Transverse colon (tissue), 4 donors: ENCODE data around the gene NR5A2. TPM values are rescaled to one million over a fixed set of nuclear protein-coding genes. Genes with fewer than 3 reads are reported as not detected.

Experiments
- DNase-seq: peaks from one replicate; pipeline ENCODE4 v3.0.0-alpha.2; 2019
- H3K27ac ChIP-seq, 4 donors: fragments of 200-600 bp; sonication (generic); 2 replicates each; pipeline ENCODE4 v1.5.1; 2016 to 2018; ENCODE audit warnings: inconsistent platforms in 4 of 4
- H3K27me3 ChIP-seq: fragments of 200-600 bp; sonication (generic); 2 replicates; pipeline ENCODE4 v1.5.1; 2017; ENCODE audit warnings: inconsistent platforms
- H3K36me3 ChIP-seq, 4 donors: fragments of 200-600 bp; sonication (generic); 2 replicates each; pipeline ENCODE4 v1.5.1; 2017 to 2019; ENCODE audit warnings: inconsistent platforms in 4 of 4
- H3K4me1 ChIP-seq, 4 donors: fragments of 200-600 bp; sonication (generic); 2 replicates each; pipeline ENCODE4 v1.5.1; 2017 to 2020; ENCODE audit warnings: inconsistent platforms in 4 of 4
- H3K4me3 ChIP-seq, 4 donors: fragments of 200-600 bp; sonication (generic); 1 replicate in 1 of 4; 2 replicates in 3 of 4; pipeline versions ENCODE4 v1.5.1 to v1.6.1; 2017 to 2019; ENCODE audit warnings: inconsistent platforms in 4 of 4
- H3K9me3 ChIP-seq, 2 donors: fragments of 200-600 bp; sonication (generic); 2 replicates each; pipeline ENCODE4 v1.5.1; 2017 to 2019; ENCODE audit warnings: inconsistent platforms in 2 of 2
- CTCF ChIP-seq, 5 experiments: fragments of 200-600 bp in 3 of 5; fragments of 450-650 bp in 2 of 5; sonication (generic) in 3 of 5; IDR thresholded peaks; 1 replicate in 2 of 5; 2 replicates in 3 of 5; pipeline ENCODE4 v1.5.1; 2016 to 2017; ENCODE audit warnings: antibody characterized with exemption in 5 of 5, inconsistent platforms in 3 of 5, mild to moderate bottlenecking in 2 of 5, moderate library complexity in 1 of 5
- EP300 ChIP-seq: sonication (generic); formaldehyde crosslinking; IDR thresholded peaks from one replicate; pipeline ENCODE4 v1.6.1; 2017; ENCODE audit warnings: antibody characterized with exemption, low read depth
- POLR2A ChIP-seq: fragments of 450-650 bp; IDR thresholded peaks from one replicate; pipeline ENCODE4 v1.6.1; 2016; ENCODE audit warnings: antibody characterized with exemption, mild to moderate bottlenecking, moderate library complexity
- POLR2AphosphoS5 ChIP-seq, 3 donors: sonication (generic); formaldehyde crosslinking; IDR thresholded peaks; one replicate each; pipeline ENCODE4 v1.6.1; 2016; ENCODE audit warnings: antibody characterized with exemption in 3 of 3
- WGBS, 2 donors: methylation state at CpG; one replicate each; pipeline ENCODE4 v1.1.5; 2018; ENCODE audit warnings: low coverage in 1 of 2; 5-methylcytosine and 5-hydroxymethylcytosine counted together
- in situ Hi-C, 4 donors: fragments of 200-750 bp; cut with MboI; loops; one replicate each; pipeline versions ENCODE4 v1.15.0 to v1.15.1; 2017; ENCODE audit warnings: low sequenced_read_pairs in 3 of 4, low pct_ligation_motif_present in 1 of 4, low pct_unique_long_range_greater_than_20kb in 1 of 4
- intact Hi-C: fragments of 100-400 bp; cut with DNase I; formaldehyde crosslinking; loops from one replicate; pipeline ENCODE4 v1.15.1; 2023; ENCODE audit warnings: low total_unique reads
- total RNA-seq, 4 donors: library from RNA; depleted of rRNA; stranded (reverse); fragments of >200 nt; gene quantifications; one replicate each; pipeline ENCODE4 v1.1.0, GENCODE V29; 2016

The NR5A2 gene
- total RNA-seq, 4 donors from 2014 or later: 75.4 to 92.6 (median 85.4) TPM

DNA sequence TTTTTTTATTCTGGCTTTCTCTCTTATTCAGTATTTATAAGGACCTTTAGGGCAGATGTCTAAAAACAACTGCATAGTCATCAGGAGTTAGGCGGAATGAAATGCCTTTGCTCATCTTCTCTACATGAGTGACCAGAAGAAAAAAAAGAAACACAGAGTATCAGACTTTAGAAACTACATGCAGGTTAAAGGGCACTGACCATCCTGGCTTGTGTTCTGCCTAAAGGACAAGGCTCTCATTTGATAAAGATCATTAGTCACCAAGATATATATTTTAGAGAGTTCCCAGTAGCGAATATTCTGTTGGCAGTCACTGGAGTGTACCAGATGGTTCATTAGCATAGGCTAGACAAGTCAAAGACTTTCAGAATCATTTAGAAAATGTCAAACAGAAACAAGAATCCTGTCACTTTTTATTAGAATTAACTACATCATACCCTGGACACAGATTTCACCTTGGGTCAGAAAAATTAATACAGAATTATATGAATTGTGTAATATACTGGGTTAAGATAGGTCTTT is 145.6 kb downstream of the NR5A2 start:
- H3K4me3 ChIP-seq: no peak overlapping the region
- 0 to 60% methylated on average over 1 to 2 of the region's 2 CpGs for WGBS, 2 donors
- no peak for TF ChIP-seq POLR2AphosphoS5 (IDR thresholded peaks at IDR 0.05)
- in situ Hi-C loops (no loop called here), intact Hi-C loops (no loop called here)
- no peaks in the 10 kb centered on the region for H3K36me3 ChIP-seq
- no peak for DNase-seq
- H3K27ac ChIP-seq: no peak overlapping the region
- H3K4me1 ChIP-seq: no peaks in the 10 kb centered on the region
- no peaks in the 10 kb centered on the region for H3K9me3 ChIP-seq
- no peaks in the 10 kb centered on the region for H3K27me3 ChIP-seq

DNA sequence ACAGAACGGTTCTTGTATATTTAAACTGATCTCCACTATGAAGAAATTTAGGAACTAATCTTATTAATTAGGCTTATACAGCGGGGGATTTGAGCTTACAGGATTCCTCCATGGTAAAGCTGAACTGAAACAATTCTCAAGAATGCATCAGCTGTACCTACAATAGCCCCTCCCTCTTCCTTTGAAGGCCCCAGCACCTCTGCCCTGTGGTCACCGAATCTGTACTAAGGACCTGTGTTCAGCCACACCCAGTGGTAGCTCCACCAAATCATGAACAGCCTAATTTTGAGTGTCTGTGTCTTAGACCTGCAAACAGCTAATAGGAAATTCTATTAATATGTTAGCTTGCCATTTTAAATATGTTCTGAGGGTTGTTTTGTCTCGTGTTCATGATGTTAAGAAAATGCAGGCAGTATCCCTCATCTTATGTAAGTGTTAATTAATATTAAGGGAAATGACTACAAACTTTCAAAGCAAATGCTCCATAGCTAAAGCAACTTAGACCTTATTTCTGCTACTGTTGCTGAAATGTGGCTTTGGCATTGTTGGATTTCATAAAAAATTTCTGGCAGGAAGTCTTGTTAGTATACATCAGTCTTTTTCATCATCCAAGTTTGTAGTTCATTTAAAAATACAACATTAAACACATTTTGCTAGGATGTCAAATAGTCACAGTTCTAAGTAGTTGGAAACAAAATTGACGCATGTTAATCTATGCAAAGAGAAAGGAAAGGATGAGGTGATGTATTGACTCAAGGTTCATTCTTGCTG is 147.2 kb downstream of the NR5A2 start:
- H3K9me3 ChIP-seq: no peaks in the 10 kb centered on the region
- no peaks in the 10 kb centered on the region for H3K27me3 ChIP-seq
- no peak overlapping the region for H3K27ac ChIP-seq
- WGBS, 2 donors: 82 to 87% methylated on average over 4 to 5 of the region's 5 CpGs
- H3K4me1 ChIP-seq: no peaks in the 10 kb centered on the region
- in situ Hi-C loops (no loop called here), intact Hi-C loops (no loop called here)
- DNase-seq: no peak
- H3K4me3 ChIP-seq: no peak overlapping the region
- TF ChIP-seq EP300 (no peak), POLR2A (no peak), CTCF (IDR thresholded peaks at IDR 0.05) (no peak), POLR2AphosphoS5 (IDR thresholded peaks at IDR 0.05) (no peak)
- H3K36me3 ChIP-seq: no peaks in the 10 kb centered on the region

DNA sequence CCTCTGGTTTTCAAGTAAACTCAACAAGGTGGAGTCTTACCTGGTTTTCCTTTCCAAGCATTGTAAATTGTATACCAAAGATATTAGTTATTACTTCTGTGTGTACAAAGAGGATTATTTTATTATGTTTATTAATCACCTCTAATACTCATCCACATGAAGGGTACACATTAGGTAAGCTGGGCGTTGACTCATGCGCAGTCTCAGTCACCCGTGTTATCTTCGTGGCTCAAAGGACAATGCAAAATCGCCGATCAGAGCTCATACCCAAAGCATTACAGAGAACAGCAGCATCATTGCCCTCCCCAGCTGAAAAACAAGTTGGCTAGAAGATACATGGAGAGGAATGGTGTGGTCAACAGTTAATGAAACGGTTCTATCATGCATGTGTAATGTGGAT is 148.7 kb downstream of the NR5A2 start:
- Histone ChIP-seq H3K36me3 (no peaks in the 10 kb centered on the region), H3K9me3 (no peaks in the 10 kb centered on the region), H3K4me1 (no peaks in the 10 kb centered on the region), H3K4me3 (no peak overlapping the region), H3K27me3 (no peaks in the 10 kb centered on the region), H3K27ac (no peak overlapping the region)
- in situ Hi-C loops: no loop called here
- DNase-seq: no peak
- 80 to 82% methylated on average over 7 of the region's 7 CpGs for WGBS, 2 donors
- TF ChIP-seq EP300: no peak
- no peak for TF ChIP-seq CTCF (IDR thresholded peaks at IDR 0.05)
- no peak for TF ChIP-seq POLR2A
- intact Hi-C loops: no loop called here

DNA sequence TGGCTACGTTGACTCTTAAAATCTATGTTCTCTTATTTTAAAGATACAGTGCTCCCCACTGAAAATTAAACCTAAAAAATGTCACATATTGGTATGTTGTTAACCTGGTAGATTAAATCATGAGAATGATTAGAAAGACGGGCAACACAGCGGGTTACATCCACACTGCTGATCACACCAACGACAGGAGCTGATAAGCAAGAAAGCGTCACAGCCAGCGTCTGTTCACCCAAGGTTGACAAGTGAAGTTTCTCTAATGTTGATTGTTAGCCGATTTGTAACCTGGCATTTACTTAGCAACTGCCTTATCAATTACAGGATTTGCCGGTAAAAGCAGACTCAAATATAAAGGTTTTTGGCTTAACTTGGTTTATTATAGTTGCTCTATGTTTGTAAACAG is 149.3 kb downstream of the NR5A2 start:
- intact Hi-C loops: no loop called here
- WGBS, 2 donors: 85 to 89% methylated on average over 8 of the region's 8 CpGs
- H3K36me3 ChIP-seq: no peaks in the 10 kb centered on the region
- DNase-seq: no peak
- no peak for TF ChIP-seq POLR2AphosphoS5 (IDR thresholded peaks at IDR 0.05)
- no peak for TF ChIP-seq CTCF (IDR thresholded peaks at IDR 0.05)
- TF ChIP-seq EP300: no peak
- no peak for TF ChIP-seq POLR2A
- no peaks in the 10 kb centered on the region for H3K9me3 ChIP-seq
- no peaks in the 10 kb centered on the region for H3K27me3 ChIP-seq
- H3K27ac ChIP-seq: no peak overlapping the region
- H3K4me1 ChIP-seq: no peaks in the 10 kb centered on the region
- in situ Hi-C loops: no loop called here
- no peak overlapping the region for H3K4me3 ChIP-seq

DNA sequence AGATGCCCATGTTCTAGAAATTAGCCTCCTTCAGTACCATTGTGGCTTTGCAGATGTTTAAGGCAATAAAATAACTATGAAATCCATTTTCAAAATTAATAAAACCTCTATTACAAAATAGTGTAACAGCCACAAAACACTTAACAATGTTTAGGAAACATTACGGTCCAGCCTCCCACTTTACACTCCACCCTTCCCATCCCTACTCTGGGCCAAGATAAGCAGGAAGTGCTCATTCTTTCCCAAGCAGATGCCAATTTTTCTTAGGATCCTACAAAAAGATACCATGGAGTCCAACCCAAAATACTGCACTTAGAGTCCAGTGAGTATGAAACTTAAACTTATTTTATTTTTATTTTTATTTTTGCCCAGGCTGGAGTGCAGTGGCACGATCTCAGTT is 150.8 kb downstream of the NR5A2 start:
- 83 to 87% methylated on average over 2 of the region's 2 CpGs for WGBS, 2 donors
- TF ChIP-seq POLR2A: no peak
- peak in 1 of 3 donors; percentile 11 for TF ChIP-seq POLR2AphosphoS5 (IDR thresholded peaks at IDR 0.05)
- in situ Hi-C loops (no loop called here), intact Hi-C loops (no loop called here)
- Histone ChIP-seq H3K27ac (no peak overlapping the region), H3K36me3 (no peaks in the 10 kb centered on the region), H3K4me3 (no peak overlapping the region), H3K27me3 (no peaks in the 10 kb centered on the region), H3K9me3 (no peaks in the 10 kb centered on the region), H3K4me1 (no peaks in the 10 kb centered on the region)
- DNase-seq: no peak
